Type B pancreatic cell (in vitro differentiated cells): ENCODE data around the gene HIVEP2. TPM values are rescaled to one million over a fixed set of nuclear protein-coding genes. Genes with fewer than 3 reads are reported as not detected.

Source experiments
- DNase-seq: peaks from one replicate; pipeline ENCODE4 v3.0.0; 2021; ENCODE audit warnings: mixed read lengths; ENCODE audit not compliant: unreplicated experiment; ENCODE audit errors: extremely low spot score
- H3K27ac Mint-ChIP-seq: 2 replicates; pipeline ENCODE4 v1.8.0; 2021; ENCODE audit warnings: mild to moderate bottlenecking, mixed read lengths
- H3K27me3 Mint-ChIP-seq: 2 replicates; pipeline ENCODE4 v1.8.0; 2021; ENCODE audit warnings: mixed read lengths
- H3K36me3 Mint-ChIP-seq: 2 replicates; pipeline ENCODE4 v1.8.0; 2021; ENCODE audit warnings: mixed read lengths
- H3K4me1 Mint-ChIP-seq: one replicate; pipeline ENCODE4 v1.8.0; 2021; ENCODE audit warnings: mixed read lengths; ENCODE audit not compliant: unreplicated experiment
- H3K4me3 Mint-ChIP-seq: 2 replicates; pipeline ENCODE4 v1.8.0; 2021; ENCODE audit warnings: mild to moderate bottlenecking, mixed read lengths
- H3K9me3 Mint-ChIP-seq: 2 replicates; pipeline ENCODE4 v1.8.0; 2021; ENCODE audit warnings: mixed read lengths
- total RNA-seq: library from RNA; stranded (reverse); gene quantifications from 2 replicates; pipeline ENCODE4 v1.2.1, GENCODE V29; 2021; ENCODE audit warnings: low replicate concordance
- TF ChIP-seq, protein P1 (sequence below): fragments of 200-600 bp; sonication (generic); conservative IDR thresholded peaks from 2 replicates; pipeline ENCODE4 v1.5.0; 2021; ENCODE audit warnings: antibody characterized with exemption, mild to moderate bottlenecking

Gene HIVEP2
- total RNA-seq, 1 donor from 2014 or later: 12.3 TPM

DNA sequence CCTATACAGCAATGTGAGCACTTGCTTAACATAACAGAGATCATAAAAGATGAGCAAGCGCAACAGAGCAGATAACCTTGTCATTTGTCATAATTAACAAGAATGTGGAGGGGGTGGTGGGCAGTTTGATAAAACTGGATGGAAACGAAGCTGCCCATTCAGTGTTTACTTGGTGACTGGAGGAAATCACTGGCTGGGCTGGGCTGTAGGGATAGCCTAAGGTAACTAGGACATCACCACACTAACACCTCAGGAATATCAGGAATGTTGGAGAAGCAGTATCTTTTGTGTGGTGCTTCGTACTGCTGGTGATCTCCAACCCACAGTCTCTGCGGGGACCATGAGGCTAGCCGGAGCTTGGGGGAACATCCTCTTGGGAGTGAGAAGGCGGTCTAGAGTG is 218.4 kb downstream of the HIVEP2 start:
- peaks cover 37% of the 10 kb centered on the region for H3K4me1 Mint-ChIP-seq
- H3K27ac Mint-ChIP-seq: no peak overlapping the region
- TF ChIP-seq, protein P1, sequence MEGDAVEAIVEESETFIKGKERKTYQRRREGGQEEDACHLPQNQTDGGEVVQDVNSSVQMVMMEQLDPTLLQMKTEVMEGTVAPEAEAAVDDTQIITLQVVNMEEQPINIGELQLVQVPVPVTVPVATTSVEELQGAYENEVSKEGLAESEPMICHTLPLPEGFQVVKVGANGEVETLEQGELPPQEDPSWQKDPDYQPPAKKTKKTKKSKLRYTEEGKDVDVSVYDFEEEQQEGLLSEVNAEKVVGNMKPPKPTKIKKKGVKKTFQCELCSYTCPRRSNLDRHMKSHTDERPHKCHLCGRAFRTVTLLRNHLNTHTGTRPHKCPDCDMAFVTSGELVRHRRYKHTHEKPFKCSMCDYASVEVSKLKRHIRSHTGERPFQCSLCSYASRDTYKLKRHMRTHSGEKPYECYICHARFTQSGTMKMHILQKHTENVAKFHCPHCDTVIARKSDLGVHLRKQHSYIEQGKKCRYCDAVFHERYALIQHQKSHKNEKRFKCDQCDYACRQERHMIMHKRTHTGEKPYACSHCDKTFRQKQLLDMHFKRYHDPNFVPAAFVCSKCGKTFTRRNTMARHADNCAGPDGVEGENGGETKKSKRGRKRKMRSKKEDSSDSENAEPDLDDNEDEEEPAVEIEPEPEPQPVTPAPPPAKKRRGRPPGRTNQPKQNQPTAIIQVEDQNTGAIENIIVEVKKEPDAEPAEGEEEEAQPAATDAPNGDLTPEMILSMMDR: no peak

DNA sequence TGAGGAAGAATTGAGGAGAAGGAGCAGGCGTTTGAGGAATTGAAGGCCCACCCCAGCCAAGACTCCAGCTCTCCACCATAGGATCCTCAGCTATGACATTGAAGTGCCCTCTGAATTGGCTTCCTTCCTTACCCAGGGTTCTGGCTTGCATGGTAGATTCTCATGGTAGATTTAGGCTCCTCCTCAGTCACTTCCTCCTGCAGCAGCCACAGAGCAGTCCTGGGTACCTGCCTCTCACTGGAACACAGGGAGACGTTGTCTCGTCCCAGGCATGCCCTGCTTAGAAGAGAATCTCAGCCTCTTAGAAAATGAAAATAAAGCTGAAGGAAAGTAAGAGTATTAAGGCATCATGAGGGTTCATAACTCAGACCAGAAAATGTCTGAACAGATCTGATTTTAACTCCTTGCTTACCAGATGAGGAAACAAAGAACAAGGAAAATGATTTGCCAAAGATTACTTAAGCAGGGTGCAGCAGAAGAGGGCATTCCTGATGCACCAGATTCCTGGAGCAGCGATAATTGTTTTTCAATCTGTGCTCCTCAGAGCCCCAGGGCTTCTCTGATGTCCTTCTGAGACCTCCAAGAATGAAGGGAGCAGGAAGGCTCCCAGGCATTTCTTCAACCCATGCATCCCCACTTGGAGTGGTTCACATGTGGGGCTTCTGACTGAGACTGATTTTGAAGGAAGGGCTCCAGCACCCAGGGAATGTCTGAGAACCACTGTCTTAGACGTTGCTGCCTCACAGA is 219.8 kb downstream of the HIVEP2 start:
- Mint-ChIP-seq H3K4me1 (peaks cover 37% of the 10 kb centered on the region), H3K9me3 (no peaks in the 10 kb centered on the region), H3K36me3 (no peaks in the 10 kb centered on the region), H3K27ac (peak overlapping the region; percentile 32), H3K27me3 (peaks cover 3% of the 10 kb centered on the region), H3K4me3 (peak overlapping the region; percentile 12)
- no peak for DNase-seq
- TF ChIP-seq, protein P1: no peak

More for the DNA sequence above, 218.4 kb downstream of the HIVEP2 start:
- no peak for DNase-seq
- peaks cover 3% of the 10 kb centered on the region for H3K27me3 Mint-ChIP-seq
- no peaks in the 10 kb centered on the region for H3K36me3 Mint-ChIP-seq
- peak overlapping the region; percentile 47 for H3K4me3 Mint-ChIP-seq
- no peaks in the 10 kb centered on the region for H3K9me3 Mint-ChIP-seq

GRCh38 chr6:142722841-142723240 is 222.1 kb downstream of the HIVEP2 start:
- Mint-ChIP-seq H3K27ac (no peak overlapping the region), H3K27me3 (no peaks in the 10 kb centered on the region), H3K9me3 (no peaks in the 10 kb centered on the region), H3K4me1 (peaks cover 18% of the 10 kb centered on the region), H3K4me3 (no peak overlapping the region), H3K36me3 (no peaks in the 10 kb centered on the region)
- DNase-seq: no peak
- TF ChIP-seq, protein P1: no peak

DNA sequence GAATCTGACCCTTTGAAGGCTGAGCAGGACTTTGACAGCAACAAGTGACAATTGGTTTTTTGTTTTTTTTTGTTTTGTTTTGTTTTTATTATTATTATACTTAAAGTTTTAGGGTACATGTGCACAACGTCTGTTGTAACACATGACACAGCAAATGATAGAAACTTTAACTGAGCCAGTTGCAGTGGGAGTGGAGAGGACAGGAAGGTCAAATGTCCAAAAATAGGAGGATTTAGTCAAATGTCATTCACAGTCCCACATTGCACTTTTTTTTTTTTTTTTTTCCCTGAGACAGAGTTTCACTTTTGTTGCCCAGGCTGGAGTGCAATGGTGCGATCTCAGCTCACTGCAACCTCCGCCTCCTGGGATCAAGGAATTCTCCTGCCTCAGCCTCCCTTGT is 223.0 kb downstream of the HIVEP2 start:
- Mint-ChIP-seq H3K4me3 (no peak overlapping the region), H3K36me3 (no peaks in the 10 kb centered on the region), H3K27me3 (no peaks in the 10 kb centered on the region), H3K9me3 (no peaks in the 10 kb centered on the region), H3K4me1 (peaks cover 18% of the 10 kb centered on the region), H3K27ac (no peak overlapping the region)
- DNase-seq: no peak
- TF ChIP-seq, protein P1: no peak

DNA sequence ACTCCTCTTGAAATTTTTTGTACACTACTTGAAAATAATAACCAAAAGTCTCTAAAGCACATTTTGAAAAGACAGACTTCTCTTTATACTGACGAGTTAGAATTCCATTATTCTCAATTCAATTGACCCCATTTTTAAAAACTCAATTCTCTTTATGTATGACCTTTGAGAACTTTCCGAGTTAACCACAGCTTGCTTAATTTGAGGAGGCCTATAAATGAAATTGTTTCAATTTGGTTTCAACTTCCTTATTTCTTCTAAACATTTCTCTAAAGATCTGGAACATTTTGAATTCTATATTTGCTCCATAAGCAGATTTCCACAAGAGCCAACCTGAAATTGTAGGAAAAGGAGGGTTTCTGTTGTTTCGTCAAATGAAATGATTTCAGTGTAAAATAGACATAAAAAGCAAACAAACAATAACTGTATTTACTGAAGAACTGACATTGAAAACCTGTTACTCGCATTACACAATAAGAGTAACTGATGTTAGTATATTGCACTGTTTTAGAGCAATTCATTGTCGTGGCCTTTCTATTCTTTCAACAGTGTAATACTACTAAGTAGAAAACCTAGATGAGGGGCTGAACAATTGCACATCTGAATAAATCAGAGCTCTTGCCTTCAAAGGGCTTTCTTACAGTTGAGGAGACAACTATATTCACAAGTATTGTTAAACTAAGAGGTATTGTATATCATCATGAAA is 223.6 kb downstream of the HIVEP2 start:
- no peak for DNase-seq
- Mint-ChIP-seq H3K4me1 (peaks cover 12% of the 10 kb centered on the region), H3K4me3 (no peak overlapping the region), H3K27me3 (no peaks in the 10 kb centered on the region), H3K27ac (no peak overlapping the region), H3K36me3 (no peaks in the 10 kb centered on the region), H3K9me3 (no peaks in the 10 kb centered on the region)
- TF ChIP-seq, protein P1: no peak
